SK-N-SH treated with all-trans-retinoic acid at 6 μM for 48 hours (cell line): Measurements from ENCODE around the gene PRMT9.

Source experiments
- ATAC-seq: fragments of 200-7000 bp; cut with Tn5 transposase; 3 replicates; pipeline ENCODE4 v1.9.1; 2020; ENCODE audit warnings: mild to moderate bottlenecking, moderate library complexity
- ARNTL ChIP-seq: fragments of 450-650 bp; formaldehyde crosslinking; IDR thresholded peaks from 2 replicates; pipeline ENCODE4 v1.5.0; 2020; ENCODE audit warnings: low read depth, mild to moderate bottlenecking, moderate library complexity, borderline replicate concordance
- BACH2 ChIP-seq: fragments of 250-450 bp; sonication (Bioruptor Pico); IDR thresholded peaks from 2 replicates; pipeline ENCODE4 v1.9.0; 2021; ENCODE audit warnings: mild to moderate bottlenecking, borderline replicate concordance
- CSRNP3 ChIP-seq: fragments of 250-450 bp; sonication (Bioruptor Pico); IDR thresholded peaks from 2 replicates; pipeline ENCODE4 v1.5.1; 2021; ENCODE audit warnings: mild to moderate bottlenecking, moderate library complexity
- ESRRG ChIP-seq: fragments of 250-450 bp; sonication (Bioruptor Pico); IDR thresholded peaks from 2 replicates; pipeline ENCODE4 v1.6.1; 2021; ENCODE audit warnings: mild to moderate bottlenecking
- GLIS3 ChIP-seq: fragments of 250-450 bp; sonication (Bioruptor Pico); IDR thresholded peaks from 2 replicates; pipeline ENCODE4 v1.5.0; 2020; ENCODE audit warnings: mild to moderate bottlenecking, moderate library complexity
- PATZ1 ChIP-seq: fragments of 250-450 bp; sonication (Bioruptor Pico); IDR thresholded peaks from 2 replicates; pipeline ENCODE4 v1.8.0; 2020; ENCODE audit warnings: mild to moderate bottlenecking, moderate library complexity, borderline replicate concordance
- RARB ChIP-seq: fragments of 250-450 bp; sonication (Bioruptor Pico); IDR thresholded peaks from 2 replicates; pipeline ENCODE4 v1.8.0; 2021; ENCODE audit warnings: mild to moderate bottlenecking, moderate library complexity
- SNAI2 ChIP-seq: fragments of 250-450 bp; sonication (Bioruptor Pico); IDR thresholded peaks from 2 replicates; pipeline ENCODE4 v1.5.0; 2020; ENCODE audit warnings: mild to moderate bottlenecking, moderate library complexity
- TCF4 ChIP-seq: fragments of 250-450 bp; sonication (Bioruptor Pico); IDR thresholded peaks from 2 replicates; pipeline ENCODE4 v1.8.0; 2021; ENCODE audit warnings: mild to moderate bottlenecking, moderate library complexity, borderline replicate concordance
- TOX ChIP-seq: fragments of 250-450 bp; sonication (Bioruptor Pico); IDR thresholded peaks from 2 replicates; pipeline ENCODE4 v1.8.0; 2021; ENCODE audit warnings: mild to moderate bottlenecking, moderate library complexity, borderline replicate concordance
- ZC3H10 ChIP-seq: fragments of 250-450 bp; sonication (Bioruptor Pico); IDR thresholded peaks from 2 replicates; pipeline ENCODE4 v1.5.1; 2021; ENCODE audit warnings: mild to moderate bottlenecking, moderate library complexity
- ZFP3 ChIP-seq: fragments of 250-450 bp; sonication (Bioruptor Pico); IDR thresholded peaks from 2 replicates; pipeline ENCODE4 v1.5.0; 2020; ENCODE audit warnings: mild to moderate bottlenecking, moderate library complexity
- ZFP30 ChIP-seq: fragments of 450-650 bp; formaldehyde crosslinking; IDR thresholded peaks from 2 replicates; pipeline ENCODE4 v1.5.0; 2022; ENCODE audit warnings: mild to moderate bottlenecking, moderate library complexity
- ZNF565 ChIP-seq: fragments of 450-650 bp; formaldehyde crosslinking; conservative IDR thresholded peaks from 2 replicates; pipeline ENCODE4 v1.5.0; 2020; ENCODE audit warnings: low read depth, mild to moderate bottlenecking, moderate library complexity
- ZNF70 ChIP-seq: fragments of 450-650 bp; formaldehyde crosslinking; IDR thresholded peaks from 2 replicates; pipeline ENCODE4 v1.5.0; 2020; ENCODE audit warnings: mild to moderate bottlenecking, moderate library complexity
- TF ChIP-seq, protein P1 (sequence below): fragments of 250-450 bp; sonication (Bioruptor Pico); IDR thresholded peaks from 2 replicates; pipeline ENCODE4 v1.5.1; 2020; ENCODE audit warnings: low read depth, mild to moderate bottlenecking, moderate library complexity
- TF ChIP-seq, protein P2 (sequence below): fragments of 250-450 bp; sonication (Bioruptor Pico); IDR thresholded peaks from 2 replicates; pipeline ENCODE4 v1.8.0; 2021; ENCODE audit warnings: low read depth, mild to moderate bottlenecking, moderate library complexity, borderline replicate concordance
- TF ChIP-seq, protein P3 (sequence below): fragments of 250-450 bp; sonication (Bioruptor Pico); IDR thresholded peaks from 2 replicates; pipeline ENCODE4 v1.5.0; 2020; ENCODE audit warnings: mild to moderate bottlenecking, moderate library complexity

Gene PRMT9

DNA sequence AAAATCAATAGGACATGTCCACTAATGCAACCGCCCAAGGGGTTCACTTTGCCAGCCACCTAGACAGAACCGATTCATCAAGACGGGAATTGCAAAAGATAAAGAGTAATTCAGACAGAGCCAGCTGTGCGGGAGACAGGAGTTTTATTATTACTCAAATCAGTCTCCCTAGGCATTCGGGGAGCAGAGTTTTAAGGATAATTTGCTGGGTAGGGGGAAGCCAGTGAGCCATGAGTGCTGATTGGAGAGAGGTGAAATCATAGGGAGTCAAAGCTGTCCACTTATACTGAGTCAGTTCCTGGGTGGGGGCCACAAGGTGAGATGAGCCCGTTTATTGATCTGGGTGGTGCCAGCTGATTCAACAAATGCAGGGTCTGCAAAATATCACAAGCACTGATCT lies 58.2 kb downstream of the PRMT9 start:
- no peak for ATAC-seq
- TF ChIP-seq ZNF70 (CRISPR knock-in tag) (no peak), GLIS3 (CRISPR knock-in tag) (no peak), ZC3H10 (CRISPR knock-in tag) (no peak), TCF4 (CRISPR knock-in tag) (no peak), CSRNP3 (CRISPR knock-in tag) (no peak), TOX (no peak), RARB (CRISPR knock-in tag) (no peak), SNAI2 (CRISPR knock-in tag) (no peak)
- TF ChIP-seq, protein P1, sequence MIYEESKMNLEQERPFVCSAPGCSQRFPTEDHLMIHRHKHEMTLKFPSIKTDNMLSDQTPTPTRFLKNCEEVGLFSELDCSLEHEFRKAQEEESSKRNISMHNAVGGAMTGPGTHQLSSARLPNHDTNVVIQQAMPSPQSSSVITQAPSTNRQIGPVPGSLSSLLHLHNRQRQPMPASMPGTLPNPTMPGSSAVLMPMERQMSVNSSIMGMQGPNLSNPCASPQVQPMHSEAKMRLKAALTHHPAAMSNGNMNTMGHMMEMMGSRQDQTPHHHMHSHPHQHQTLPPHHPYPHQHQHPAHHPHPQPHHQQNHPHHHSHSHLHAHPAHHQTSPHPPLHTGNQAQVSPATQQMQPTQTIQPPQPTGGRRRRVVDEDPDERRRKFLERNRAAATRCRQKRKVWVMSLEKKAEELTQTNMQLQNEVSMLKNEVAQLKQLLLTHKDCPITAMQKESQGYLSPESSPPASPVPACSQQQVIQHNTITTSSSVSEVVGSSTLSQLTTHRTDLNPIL (CRISPR knock-in tag): no peak
- TF ChIP-seq, protein P2, sequence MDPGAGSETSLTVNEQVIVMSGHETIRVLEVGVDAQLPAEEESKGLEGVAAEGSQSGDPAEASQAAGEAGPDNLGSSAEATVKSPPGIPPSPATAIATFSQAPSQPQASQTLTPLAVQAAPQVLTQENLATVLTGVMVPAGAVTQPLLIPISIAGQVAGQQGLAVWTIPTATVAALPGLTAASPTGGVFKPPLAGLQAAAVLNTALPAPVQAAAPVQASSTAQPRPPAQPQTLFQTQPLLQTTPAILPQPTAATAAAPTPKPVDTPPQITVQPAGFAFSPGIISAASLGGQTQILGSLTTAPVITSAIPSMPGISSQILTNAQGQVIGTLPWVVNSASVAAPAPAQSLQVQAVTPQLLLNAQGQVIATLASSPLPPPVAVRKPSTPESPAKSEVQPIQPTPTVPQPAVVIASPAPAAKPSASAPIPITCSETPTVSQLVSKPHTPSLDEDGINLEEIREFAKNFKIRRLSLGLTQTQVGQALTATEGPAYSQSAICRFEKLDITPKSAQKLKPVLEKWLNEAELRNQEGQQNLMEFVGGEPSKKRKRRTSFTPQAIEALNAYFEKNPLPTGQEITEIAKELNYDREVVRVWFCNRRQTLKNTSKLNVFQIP (CRISPR knock-in tag): no peak

DNA sequence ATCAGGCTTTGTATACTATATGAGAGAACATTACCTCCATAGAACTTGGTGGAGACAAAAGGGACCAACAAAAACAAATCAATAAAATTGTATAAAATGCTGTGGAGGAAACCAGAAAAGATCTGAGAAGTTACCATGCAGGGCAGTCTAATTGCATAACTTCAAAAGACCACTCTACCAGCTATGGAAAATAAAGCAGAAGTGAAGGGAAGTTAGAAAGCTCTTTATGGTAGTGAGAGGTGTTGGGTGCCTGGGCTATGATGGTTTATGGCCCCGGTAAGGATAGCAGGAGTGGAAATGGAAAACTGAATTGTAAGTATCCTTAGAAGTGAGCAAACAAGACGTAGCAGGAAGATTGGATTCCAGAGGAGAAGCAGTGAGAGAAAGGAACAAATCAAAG lies 63.6 kb downstream of the PRMT9 start:
- TF ChIP-seq ESRRG (CRISPR knock-in tag): no peak
- TF ChIP-seq ZFP30 (CRISPR knock-in tag): no peak
- no peak for ATAC-seq

GRCh38 chr4:147617841-147618691 lies 65.9 kb downstream of the PRMT9 start:
- ATAC-seq: peak; percentile 9
- no peak for TF ChIP-seq PATZ1 (CRISPR knock-in tag)
- TF ChIP-seq BACH2 (CRISPR knock-in tag): no peak
- TF ChIP-seq GLIS3 (CRISPR knock-in tag): no peak
- no peak for TF ChIP-seq CSRNP3 (CRISPR knock-in tag)
- no peak for TF ChIP-seq TOX
- no peak for TF ChIP-seq ZNF565 (CRISPR knock-in tag)
- TF ChIP-seq ZFP3 (CRISPR knock-in tag): no peak
- TF ChIP-seq ESRRG (CRISPR knock-in tag): no peak
- TF ChIP-seq ZC3H10 (CRISPR knock-in tag): no peak
- TF ChIP-seq, protein P3, sequence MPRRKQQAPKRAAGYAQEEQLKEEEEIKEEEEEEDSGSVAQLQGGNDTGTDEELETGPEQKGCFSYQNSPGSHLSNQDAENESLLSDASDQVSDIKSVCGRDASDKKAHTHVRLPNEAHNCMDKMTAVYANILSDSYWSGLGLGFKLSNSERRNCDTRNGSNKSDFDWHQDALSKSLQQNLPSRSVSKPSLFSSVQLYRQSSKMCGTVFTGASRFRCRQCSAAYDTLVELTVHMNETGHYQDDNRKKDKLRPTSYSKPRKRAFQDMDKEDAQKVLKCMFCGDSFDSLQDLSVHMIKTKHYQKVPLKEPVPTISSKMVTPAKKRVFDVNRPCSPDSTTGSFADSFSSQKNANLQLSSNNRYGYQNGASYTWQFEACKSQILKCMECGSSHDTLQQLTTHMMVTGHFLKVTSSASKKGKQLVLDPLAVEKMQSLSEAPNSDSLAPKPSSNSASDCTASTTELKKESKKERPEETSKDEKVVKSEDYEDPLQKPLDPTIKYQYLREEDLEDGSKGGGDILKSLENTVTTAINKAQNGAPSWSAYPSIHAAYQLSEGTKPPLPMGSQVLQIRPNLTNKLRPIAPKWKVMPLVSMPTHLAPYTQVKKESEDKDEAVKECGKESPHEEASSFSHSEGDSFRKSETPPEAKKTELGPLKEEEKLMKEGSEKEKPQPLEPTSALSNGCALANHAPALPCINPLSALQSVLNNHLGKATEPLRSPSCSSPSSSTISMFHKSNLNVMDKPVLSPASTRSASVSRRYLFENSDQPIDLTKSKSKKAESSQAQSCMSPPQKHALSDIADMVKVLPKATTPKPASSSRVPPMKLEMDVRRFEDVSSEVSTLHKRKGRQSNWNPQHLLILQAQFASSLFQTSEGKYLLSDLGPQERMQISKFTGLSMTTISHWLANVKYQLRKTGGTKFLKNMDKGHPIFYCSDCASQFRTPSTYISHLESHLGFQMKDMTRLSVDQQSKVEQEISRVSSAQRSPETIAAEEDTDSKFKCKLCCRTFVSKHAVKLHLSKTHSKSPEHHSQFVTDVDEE (CRISPR knock-in tag): no peak
- TF ChIP-seq ARNTL (CRISPR knock-in tag): no peak
- TF ChIP-seq, protein P2 (CRISPR knock-in tag): no peak
- TF ChIP-seq, all 23 proteins: peak for 0
